Medulla oblongata (tissue), 1 donor: ENCODE measurements around the gene LMNB1.

Experiments used
- DNase-seq: peaks from one replicate; pipeline ENCODE4 v3.0.0-alpha.2; 2015; ENCODE audit errors: extremely low spot score

Gene LMNB1

DNA sequence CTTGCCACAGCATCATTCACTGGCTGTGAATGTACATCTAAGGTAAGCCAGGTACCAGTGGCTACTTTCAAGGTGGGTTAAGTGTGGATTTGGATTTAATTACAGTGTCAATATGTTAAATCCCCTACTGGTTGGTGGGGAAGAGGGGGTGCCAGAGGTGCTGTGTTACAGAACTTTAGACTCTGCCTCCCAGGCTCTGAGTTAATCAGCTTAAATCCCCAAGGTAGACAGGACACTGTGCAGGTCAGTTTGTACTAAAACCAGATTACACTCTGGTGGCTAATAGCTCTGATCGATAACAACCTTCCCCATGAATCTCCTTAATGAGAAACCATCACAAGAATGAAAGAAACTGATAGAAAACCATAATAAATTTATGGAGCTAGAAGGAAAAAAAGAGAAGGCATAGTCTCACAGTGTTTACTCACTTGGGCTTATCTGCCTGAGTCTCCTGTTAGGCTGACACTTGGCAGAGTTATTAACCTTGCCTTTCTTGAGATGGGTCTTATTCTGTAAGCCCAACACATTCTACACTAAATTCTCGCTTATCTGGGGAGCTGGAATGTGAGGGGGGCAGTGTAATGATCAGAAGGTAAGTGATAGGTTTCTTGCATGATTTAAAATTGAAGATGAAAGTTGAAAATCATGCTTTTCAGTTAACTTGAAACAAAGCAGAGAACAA is 106.8 kb downstream of the LMNB1 start:
- DNase-seq = no peak

DNA sequence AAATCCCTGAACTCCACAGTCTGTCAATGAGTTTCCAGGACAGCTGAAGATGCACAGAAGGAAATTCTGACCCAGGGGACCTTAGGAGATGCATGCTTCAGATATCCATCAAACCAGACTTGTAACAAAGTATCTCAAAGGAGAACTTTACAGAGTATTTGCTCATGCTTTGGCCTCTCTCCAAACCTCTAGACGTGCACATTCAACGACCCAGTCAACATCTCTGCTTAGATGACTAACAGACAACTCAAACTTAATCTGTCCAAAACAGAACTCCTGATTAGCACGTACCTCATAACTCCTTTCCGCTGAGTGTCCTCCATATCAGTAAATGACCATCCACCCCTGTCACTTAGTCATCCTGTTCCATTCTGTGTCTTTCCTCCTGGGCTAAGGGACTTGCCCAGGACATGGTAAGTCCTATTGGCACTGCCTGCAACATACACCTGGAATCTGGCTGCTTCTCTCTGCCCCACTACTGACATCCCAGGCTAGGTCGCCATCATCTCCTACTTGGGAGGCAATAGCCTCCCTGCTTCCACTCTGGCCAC is 107.4 kb downstream of the LMNB1 start:
- no peak for DNase-seq
